Epithelial cell of proximal tubule (primary cell): ENCODE measurements around the gene SARM1. TPM values are rescaled to one million over a fixed set of nuclear protein-coding genes. Genes with fewer than 3 reads are reported as not detected.
A peak's percentile ranks its signal among the peaks of the same experiment; 100 is the strongest.

ENCODE experiments used
- DNase-seq: peaks from one replicate; pipeline ENCODE4 v3.0.0-alpha.2; 2011; ENCODE audit warnings: low read depth
- H3K4me3 ChIP-seq: 2 replicates; pipeline ENCODE4 v1.5.1; 2011; ENCODE audit warnings: low read depth, mild to moderate bottlenecking, low read length
- total RNA-seq: library from RNA; depleted of rRNA; stranded (reverse); fragments of >200 nt; gene quantifications from 2 replicates; pipeline ENCODE4 v1.2.3, GENCODE V29; 2015
- TF ChIP-seq, protein P1 (sequence below): conservative IDR thresholded peaks from 2 replicates; pipeline ENCODE4 v1.5.1; 2012; ENCODE audit warnings: low read depth, mild to moderate bottlenecking, low read length

The SARM1 gene
- total RNA-seq, 1 donor from 2014 or later = 0.81 TPM

GRCh38 chr17:28395426-28395825 is 23.9 kb downstream of the SARM1 start:
- TF ChIP-seq, protein P1, sequence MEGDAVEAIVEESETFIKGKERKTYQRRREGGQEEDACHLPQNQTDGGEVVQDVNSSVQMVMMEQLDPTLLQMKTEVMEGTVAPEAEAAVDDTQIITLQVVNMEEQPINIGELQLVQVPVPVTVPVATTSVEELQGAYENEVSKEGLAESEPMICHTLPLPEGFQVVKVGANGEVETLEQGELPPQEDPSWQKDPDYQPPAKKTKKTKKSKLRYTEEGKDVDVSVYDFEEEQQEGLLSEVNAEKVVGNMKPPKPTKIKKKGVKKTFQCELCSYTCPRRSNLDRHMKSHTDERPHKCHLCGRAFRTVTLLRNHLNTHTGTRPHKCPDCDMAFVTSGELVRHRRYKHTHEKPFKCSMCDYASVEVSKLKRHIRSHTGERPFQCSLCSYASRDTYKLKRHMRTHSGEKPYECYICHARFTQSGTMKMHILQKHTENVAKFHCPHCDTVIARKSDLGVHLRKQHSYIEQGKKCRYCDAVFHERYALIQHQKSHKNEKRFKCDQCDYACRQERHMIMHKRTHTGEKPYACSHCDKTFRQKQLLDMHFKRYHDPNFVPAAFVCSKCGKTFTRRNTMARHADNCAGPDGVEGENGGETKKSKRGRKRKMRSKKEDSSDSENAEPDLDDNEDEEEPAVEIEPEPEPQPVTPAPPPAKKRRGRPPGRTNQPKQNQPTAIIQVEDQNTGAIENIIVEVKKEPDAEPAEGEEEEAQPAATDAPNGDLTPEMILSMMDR = no peak
- no peak for DNase-seq
- H3K4me3 ChIP-seq = no peak overlapping the region

GRCh38 chr17:28395968-28396367 is 24.5 kb downstream of the SARM1 start:
- DNase-seq = no peak
- H3K4me3 ChIP-seq = no peak overlapping the region
- TF ChIP-seq, protein P1 = no peak

GRCh38 chr17:28396635-28397239 is 25.2 kb downstream of the SARM1 start:
- TF ChIP-seq, protein P1 = no peak
- DNase-seq = no peak
- no peak overlapping the region for H3K4me3 ChIP-seq

DNA sequence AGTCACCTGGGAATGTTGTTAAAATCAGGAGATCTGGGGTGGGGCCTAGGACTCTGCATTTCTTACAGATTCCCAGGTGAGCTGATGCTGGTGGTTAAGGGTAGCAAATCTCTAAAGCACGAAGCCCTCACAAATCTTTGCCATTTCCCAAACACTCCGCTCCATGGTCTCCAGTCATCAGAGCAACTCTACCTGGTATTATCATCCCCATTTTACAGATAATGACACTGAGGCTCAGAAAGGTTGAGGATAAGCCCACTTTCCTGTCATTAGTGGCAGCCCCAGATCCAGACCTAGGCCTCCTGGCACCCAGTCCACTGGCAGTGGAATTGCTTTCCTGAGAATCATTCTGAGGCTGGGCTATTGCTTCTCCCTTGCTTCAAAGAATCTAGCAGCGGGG is 25.8 kb downstream of the SARM1 start:
- TF ChIP-seq, protein P1 = no peak
- DNase-seq = no peak
- H3K4me3 ChIP-seq = no peak overlapping the region

GRCh38 chr17:28397687-28398279 is 26.3 kb downstream of the SARM1 start:
- TF ChIP-seq, protein P1 = no peak
- no peak for DNase-seq

DNA sequence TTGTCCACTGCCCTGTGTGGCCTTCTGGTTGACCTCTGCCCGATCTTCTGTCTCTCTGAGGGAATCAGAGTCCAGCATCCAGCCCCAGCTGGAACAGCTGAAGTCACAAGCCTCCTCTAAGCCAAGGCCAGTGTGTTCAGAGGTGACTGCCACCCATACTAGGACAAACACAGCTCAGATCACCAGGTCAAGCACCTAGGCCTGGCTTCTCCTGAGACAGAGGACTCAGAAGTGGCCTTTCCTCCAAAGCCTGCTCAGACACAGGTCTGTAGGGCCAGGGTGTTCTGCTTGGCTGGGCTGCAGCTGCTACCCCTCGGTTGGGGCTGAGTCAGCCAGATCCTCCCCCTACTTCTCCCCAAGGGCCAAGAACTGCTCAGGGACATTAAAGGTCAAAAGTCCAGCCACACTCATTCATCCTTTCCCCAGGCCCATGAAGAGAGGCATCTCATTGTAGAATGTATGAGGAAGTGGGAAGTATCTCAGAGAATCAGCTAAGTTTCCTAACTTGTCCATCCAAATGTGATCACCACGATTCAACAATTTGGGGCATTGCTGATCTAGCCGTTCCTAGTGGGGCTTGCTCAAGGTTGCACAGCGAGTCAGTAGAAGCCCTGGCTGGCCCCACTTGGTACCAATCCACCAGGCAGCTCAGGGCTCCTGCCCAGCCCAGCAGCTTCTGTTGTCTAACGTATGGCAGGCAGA is 26.9 kb downstream of the SARM1 start:
- H3K4me3 ChIP-seq = no peak overlapping the region
- peak; percentile 23 for DNase-seq
- TF ChIP-seq, protein P1 = no peak

More at GRCh38 chr17:28397687-28398279, 26.3 kb downstream of the SARM1 start:
- H3K4me3 ChIP-seq = no peak overlapping the region
